ENCODE results near the gene IDH1. TPM values are rescaled to one million over a fixed set of nuclear protein-coding genes. Genes with fewer than 3 reads are reported as not detected.

IDH1 gene
- total RNA-seq, 1 donor from 2014 or later, result 171 TPM

GRCh38 chr2:208253600-208254117 lies 1.2 kb downstream of the IDH1 start:
- peak overlapping the region; percentile 57 for H3K27ac Mint-ChIP-seq (ENCODE audit: unreplicated experiment)
- DNase-seq (ENCODE audit: low spot score), result no peak
- H3K4me1 Mint-ChIP-seq (ENCODE audit: unreplicated experiment), result peaks cover 36% of the 10 kb centered on the region
- no peaks in the 10 kb centered on the region for H3K9me3 Mint-ChIP-seq (ENCODE audit: unreplicated experiment)
- H3K4me3 Mint-ChIP-seq (ENCODE audit: unreplicated experiment), result peak overlapping the region; percentile 94
- TF ChIP-seq CTCF (IDR thresholded peaks at IDR 0.05; ENCODE audit: unreplicated experiment), result no peak
- H3K36me3 Mint-ChIP-seq (ENCODE audit: low read depth, unreplicated experiment), result peaks cover 16% of the 10 kb centered on the region
- H3K27me3 Mint-ChIP-seq (ENCODE audit: unreplicated experiment), result peaks cover 6% of the 10 kb centered on the region

- peaks cover 6% of the 10 kb centered on the region for H3K27me3 Mint-ChIP-seq (ENCODE audit: unreplicated experiment)
- no peak overlapping the region for H3K27ac Mint-ChIP-seq (ENCODE audit: unreplicated experiment)
- no peak for DNase-seq (ENCODE audit: low spot score)
- no peaks in the 10 kb centered on the region for H3K9me3 Mint-ChIP-seq (ENCODE audit: unreplicated experiment)
- TF ChIP-seq CTCF (IDR thresholded peaks at IDR 0.05; ENCODE audit: unreplicated experiment), result no peak
- peak overlapping the region; percentile 94 for H3K4me3 Mint-ChIP-seq (ENCODE audit: unreplicated experiment)
- H3K36me3 Mint-ChIP-seq (ENCODE audit: low read depth, unreplicated experiment), result peaks cover 19% of the 10 kb centered on the region
- H3K4me1 Mint-ChIP-seq (ENCODE audit: unreplicated experiment), result peaks cover 36% of the 10 kb centered on the region
These were observed 2.0 kb downstream of the IDH1 start for GRCh38 chr2:208252716-208253492.

- Mint-ChIP-seq H3K36me3 (ENCODE audit: low read depth, unreplicated experiment) (peaks cover 27% of the 10 kb centered on the region), H3K4me1 (ENCODE audit: unreplicated experiment) (peaks cover 32% of the 10 kb centered on the region), H3K27me3 (ENCODE audit: unreplicated experiment) (peaks cover 6% of the 10 kb centered on the region), H3K27ac (ENCODE audit: unreplicated experiment) (no peak overlapping the region), H3K4me3 (ENCODE audit: unreplicated experiment) (no peak overlapping the region), H3K9me3 (ENCODE audit: unreplicated experiment) (no peaks in the 10 kb centered on the region)
- no peak for TF ChIP-seq CTCF (IDR thresholded peaks at IDR 0.05; ENCODE audit: unreplicated experiment)
- no peak for DNase-seq (ENCODE audit: low spot score)
These were observed 3.8 kb downstream of the IDH1 start for GRCh38 chr2:208251098-208251497.

GRCh38 chr2:208250388-208250787 lies 4.5 kb downstream of the IDH1 start:
- Mint-ChIP-seq H3K9me3 (ENCODE audit: unreplicated experiment) (no peaks in the 10 kb centered on the region), H3K27me3 (ENCODE audit: unreplicated experiment) (peaks cover 3% of the 10 kb centered on the region), H3K27ac (ENCODE audit: unreplicated experiment) (no peak overlapping the region), H3K4me1 (ENCODE audit: unreplicated experiment) (peaks cover 36% of the 10 kb centered on the region), H3K4me3 (ENCODE audit: unreplicated experiment) (no peak overlapping the region), H3K36me3 (ENCODE audit: low read depth, unreplicated experiment) (peaks cover 27% of the 10 kb centered on the region)
- DNase-seq (ENCODE audit: low spot score), result no peak
- TF ChIP-seq CTCF (IDR thresholded peaks at IDR 0.05; ENCODE audit: unreplicated experiment), result no peak

GRCh38 chr2:208249296-208249695 lies 5.6 kb downstream of the IDH1 start:
- H3K36me3 Mint-ChIP-seq (ENCODE audit: low read depth, unreplicated experiment), result peaks cover 31% of the 10 kb centered on the region
- H3K4me1 Mint-ChIP-seq (ENCODE audit: unreplicated experiment), result peaks cover 30% of the 10 kb centered on the region
- DNase-seq (ENCODE audit: low spot score), result no peak
- H3K27ac Mint-ChIP-seq (ENCODE audit: unreplicated experiment), result no peak overlapping the region
- no peak for TF ChIP-seq CTCF (IDR thresholded peaks at IDR 0.05; ENCODE audit: unreplicated experiment)
- no peaks in the 10 kb centered on the region for H3K9me3 Mint-ChIP-seq (ENCODE audit: unreplicated experiment)
- H3K27me3 Mint-ChIP-seq (ENCODE audit: unreplicated experiment), result peaks cover 3% of the 10 kb centered on the region
- H3K4me3 Mint-ChIP-seq (ENCODE audit: unreplicated experiment), result no peak overlapping the region
